IPS DF 4.7 (cell line): Measurements from ENCODE around the gene RORB.
A peak's percentile ranks its signal among the peaks of the same experiment; 100 is the strongest.

Source experiments
- DNase-seq: peaks from one replicate; pipeline ENCODE4 v3.0.0-alpha.2; 2013; ENCODE audit warnings: low spot score; ENCODE audit errors: extremely low read depth

Gene RORB

GRCh38 chr9:74589576-74589975, 92.4 kb downstream of the RORB start:
- DNase-seq: no peak

- no peak for DNase-seq
These were observed 98.2 kb downstream of the RORB start for GRCh38 chr9:74595286-74595685.

- no peak for DNase-seq
These were observed 101.7 kb downstream of the RORB start for GRCh38 chr9:74598874-74599273.

- DNase-seq: no peak
These were observed 112.7 kb downstream of the RORB start for GRCh38 chr9:74609671-74610405.

- DNase-seq: no peak
These were observed 113.5 kb downstream of the RORB start for GRCh38 chr9:74610523-74611061.

- DNase-seq: no peak
These were observed 133.1 kb downstream of the RORB start for GRCh38 chr9:74630228-74630627.

- no peak for DNase-seq
These were observed 142.0 kb downstream of the RORB start for GRCh38 chr9:74639112-74639511.

- no peak for DNase-seq
These were observed 145.2 kb downstream of the RORB start for GRCh38 chr9:74642376-74642775.

GRCh38 chr9:74643303-74643923, 146.3 kb downstream of the RORB start:
- no peak for DNase-seq

GRCh38 chr9:74644023-74644422, 146.9 kb downstream of the RORB start:
- no peak for DNase-seq

GRCh38 chr9:74645007-74645639, 148.0 kb downstream of the RORB start:
- peak; percentile 25 for DNase-seq

GRCh38 chr9:74653410-74654080, 156.4 kb downstream of the RORB start:
- no peak for DNase-seq

GRCh38 chr9:74662674-74663073, 165.5 kb downstream of the RORB start:
- no peak for DNase-seq

- DNase-seq: no peak
These were observed 166.3 kb downstream of the RORB start for GRCh38 chr9:74663439-74663838.

GRCh38 chr9:74666625-74667316, 169.6 kb downstream of the RORB start:
- no peak for DNase-seq

- DNase-seq: no peak
These were observed 175.1 kb downstream of the RORB start for GRCh38 chr9:74672237-74672636.

GRCh38 chr9:74674077-74674476, 176.9 kb downstream of the RORB start:
- DNase-seq: no peak

- no peak for DNase-seq
These were observed 184.8 kb downstream of the RORB start for GRCh38 chr9:74681906-74682305.

GRCh38 chr9:74683322-74683721, 186.2 kb downstream of the RORB start:
- no peak for DNase-seq

GRCh38 chr9:74691058-74691457, 193.9 kb downstream of the RORB start:
- DNase-seq: no peak

GRCh38 chr9:74696520-74696919, 199.4 kb downstream of the RORB start:
- no peak for DNase-seq
